Esophagus squamous epithelium (tissue), 5 donors: ENCODE results near the gene C2orf78. TPM values are rescaled to one million over a fixed set of nuclear protein-coding genes. Genes with fewer than 3 reads are reported as not detected.
A peak's percentile ranks its signal among the peaks of the same experiment; 100 is the strongest.

ENCODE experiments used
- DNase-seq: peaks from one replicate; lab custom pipeline; 2025; lab: John Stamatoyannopoulos, UW
- H3K27ac ChIP-seq, 4 donors: fragments of 200-600 bp; sonication (generic); one replicate each; pipeline ENCODE4 v1.5.1; 2016 to 2019; ENCODE audit warnings: mild to moderate bottlenecking in 1 of 4
- H3K27me3 ChIP-seq, 4 donors: fragments of 200-600 bp; sonication (generic); 1 replicate in 3 of 4; 2 replicates in 1 of 4; pipeline versions ENCODE4 v1.5.1 to v1.6.0; 2017 to 2021; ENCODE audit warnings: antibody characterized with exemption in 1 of 4
- H3K36me3 ChIP-seq, 3 donors: fragments of 200-600 bp; sonication (generic); one replicate each; pipeline ENCODE4 v1.5.1; 2016 to 2019
- H3K4me1 ChIP-seq, 3 donors: fragments of 200-600 bp; sonication (generic); one replicate each; pipeline ENCODE4 v1.5.1; 2017 to 2019
- H3K4me3 ChIP-seq, 4 donors: fragments of 200-600 bp; sonication (generic); 1 replicate in 3 of 4; 2 replicates in 1 of 4; pipeline ENCODE4 v1.5.1; 2016 to 2019; ENCODE audit warnings: mild to moderate bottlenecking in 2 of 4, moderate library complexity in 1 of 4
- H3K9me3 ChIP-seq, 3 donors: fragments of 200-600 bp; sonication (generic); one replicate each; pipeline ENCODE4 v1.5.1; 2016 to 2019
- CTCF ChIP-seq, 6 experiments: fragments of 450-650 bp in 4 of 6; fragments of 200-600 bp in 2 of 6; sonication (generic) in 2 of 6; IDR thresholded peaks; one replicate each; pipeline ENCODE4 v1.5.1; 2016 to 2019; ENCODE audit warnings: antibody characterized with exemption in 6 of 6, mild to moderate bottlenecking in 4 of 6, moderate library complexity in 4 of 6
- POLR2A ChIP-seq, 4 donors: fragments of 450-650 bp; IDR thresholded peaks; one replicate each; pipeline ENCODE4 v1.6.1; 2017; ENCODE audit warnings: antibody characterized with exemption in 4 of 4, mild to moderate bottlenecking in 4 of 4, moderate library complexity in 3 of 4
- whole genome bisulfite sequencing, 2 donors: methylation state at CpG; one replicate each; pipeline ENCODE4 v1.1.5; 2018; 5-methylcytosine and 5-hydroxymethylcytosine counted together
- intact Hi-C: fragments of 100-400 bp; cut with DNase I; formaldehyde crosslinking; loops from one replicate; pipeline ENCODE4 v1.15.0; 2022
- total RNA-seq, 4 donors: library from RNA; depleted of rRNA; stranded (reverse); fragments of >200 nt; gene quantifications; one replicate each; pipeline ENCODE4 v1.1.0, GENCODE V29; 2016
- donor health status: DM: yes; HTN: yes; CAD: no.

C2orf78 gene
- total RNA-seq, 4 donors from 2014 or later: not detected

DNA sequence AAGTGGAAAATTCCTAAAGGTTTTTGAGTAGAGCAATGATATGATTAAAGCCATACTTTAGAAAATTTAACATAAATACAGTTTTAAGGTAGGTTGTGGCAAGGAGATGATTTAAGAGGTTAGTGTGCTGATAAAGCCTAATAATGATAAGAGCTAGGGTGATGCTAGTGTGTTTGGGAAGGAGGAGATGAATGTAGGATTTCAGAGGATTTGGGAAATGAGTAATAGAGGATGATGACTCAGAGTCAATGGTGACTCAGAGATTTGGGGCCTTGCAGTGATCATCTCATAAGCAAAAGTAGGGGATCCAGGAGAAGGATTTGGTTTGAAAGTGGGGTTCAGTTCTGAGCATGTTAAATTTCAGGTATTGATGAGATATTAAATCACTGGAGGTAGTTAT, 68.0 kb downstream of the C2orf78 start:
- no peaks in the 10 kb centered on the region for H3K27me3 ChIP-seq
- no peaks in the 10 kb centered on the region for H3K9me3 ChIP-seq
- no peak for DNase-seq
- TF ChIP-seq POLR2A (IDR thresholded peaks at IDR 0.05): no peak
- TF ChIP-seq CTCF (IDR thresholded peaks at IDR 0.05): no peak
- H3K27ac ChIP-seq: peak overlapping the region in 1 of 4 donors; percentile 2
- peaks cover 21 to 100% (median 46%) of the 10 kb centered on the region in 3 donors for H3K36me3 ChIP-seq
- H3K4me1 ChIP-seq: peaks cover 0 to 5% (median 4%) of the 10 kb centered on the region in 3 donors
- intact Hi-C loops: no loop called here
- no peak overlapping the region for H3K4me3 ChIP-seq

GRCh38 chr2:73855526-73855925, 71.5 kb downstream of the C2orf78 start:
- Histone ChIP-seq H3K9me3 (no peaks in the 10 kb centered on the region), H3K36me3 (peaks cover 18 to 97% (median 29%) of the 10 kb centered on the region in 3 donors), H3K27me3 (no peaks in the 10 kb centered on the region), H3K4me1 (peaks cover 0 to 5% (median 4%) of the 10 kb centered on the region in 3 donors), H3K27ac (no peak overlapping the region), H3K4me3 (no peak overlapping the region)
- DNase-seq: no peak
- intact Hi-C loops: no loop called here
- no peak for TF ChIP-seq CTCF (IDR thresholded peaks at IDR 0.05)
- no peak for TF ChIP-seq POLR2A (IDR thresholded peaks at IDR 0.05)
- WGBS, 2 donors: 66 to 75% methylated on average over 2 of the region's 2 CpGs

- Histone ChIP-seq H3K27ac (no peak overlapping the region), H3K4me1 (peaks cover 0 to 5% (median 4%) of the 10 kb centered on the region in 3 donors), H3K27me3 (no peaks in the 10 kb centered on the region), H3K4me3 (no peak overlapping the region), H3K36me3 (peaks cover 21 to 97% (median 25%) of the 10 kb centered on the region in 3 donors), H3K9me3 (no peaks in the 10 kb centered on the region)
- intact Hi-C loops: no loop called here
- TF ChIP-seq POLR2A (IDR thresholded peaks at IDR 0.05): no peak
- TF ChIP-seq CTCF (IDR thresholded peaks at IDR 0.05): no peak
- no peak for DNase-seq
These were observed 72.2 kb downstream of the C2orf78 start for GRCh38 chr2:73856214-73856613.

DNA sequence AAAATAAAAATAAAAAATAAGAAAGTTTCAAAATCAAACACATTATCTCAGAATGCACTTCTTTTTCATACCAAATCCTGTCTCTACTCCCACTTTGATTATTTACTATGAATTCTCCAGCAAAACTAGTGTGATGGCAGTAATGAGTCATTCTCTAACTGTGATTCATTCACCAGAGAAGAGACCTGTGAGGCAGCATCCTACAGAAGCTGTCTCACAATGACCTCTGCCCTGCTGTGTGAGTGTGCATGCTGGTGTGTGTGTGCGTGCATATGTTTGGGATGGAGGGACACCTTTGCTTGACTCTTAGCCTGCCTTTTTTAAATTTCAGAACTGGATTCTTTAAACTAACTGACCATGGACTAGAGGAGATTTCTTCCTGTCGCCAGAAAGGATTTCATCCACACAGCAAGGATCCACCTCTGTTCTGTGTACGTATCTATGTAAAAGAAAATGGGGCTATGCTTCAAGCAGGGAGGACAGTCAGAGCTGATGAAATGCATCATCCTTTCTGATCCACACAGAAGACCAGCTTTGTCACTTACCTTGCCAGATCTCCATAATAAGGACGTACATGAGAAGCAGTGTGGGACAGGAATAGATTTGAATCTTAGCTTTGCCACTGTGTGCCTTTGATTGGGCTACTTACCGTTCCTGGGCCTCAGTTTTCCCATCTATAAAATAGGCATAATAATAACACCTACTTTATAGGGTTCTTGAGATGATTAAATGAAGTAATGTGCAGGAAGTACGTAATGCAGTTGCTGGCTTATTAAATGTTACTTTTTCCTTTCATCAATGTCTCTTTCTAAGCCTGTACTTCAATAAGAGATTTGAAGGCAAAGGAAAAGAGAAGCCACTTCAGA, 76.0 kb downstream of the C2orf78 start:
- no peaks in the 10 kb centered on the region for H3K9me3 ChIP-seq
- H3K27ac ChIP-seq: no peak overlapping the region
- H3K36me3 ChIP-seq: peaks cover 14 to 97% (median 29%) of the 10 kb centered on the region in 3 donors
- no peak overlapping the region for H3K4me3 ChIP-seq
- no peak for TF ChIP-seq CTCF (IDR thresholded peaks at IDR 0.05)
- no peak for TF ChIP-seq POLR2A (IDR thresholded peaks at IDR 0.05)
- WGBS, 2 donors: 85 to 89% methylated on average over 6 of the region's 6 CpGs
- no peaks in the 10 kb centered on the region for H3K27me3 ChIP-seq
- intact Hi-C loops: no loop called here
- DNase-seq: no peak
- no peaks in the 10 kb centered on the region for H3K4me1 ChIP-seq

- H3K4me3 ChIP-seq: no peak overlapping the region
- TF ChIP-seq CTCF (IDR thresholded peaks at IDR 0.05): no peak
- TF ChIP-seq POLR2A (IDR thresholded peaks at IDR 0.05): no peak
- H3K36me3 ChIP-seq: peaks cover 7 to 95% (median 23%) of the 10 kb centered on the region in 3 donors
- DNase-seq: no peak
- H3K4me1 ChIP-seq: no peaks in the 10 kb centered on the region
- no peaks in the 10 kb centered on the region for H3K27me3 ChIP-seq
- H3K27ac ChIP-seq: no peak overlapping the region
- WGBS, 2 donors: 47 to 78% methylated on average over 2 of the region's 2 CpGs
- intact Hi-C loops: no loop called here
- no peaks in the 10 kb centered on the region for H3K9me3 ChIP-seq
These were observed 79.0 kb downstream of the C2orf78 start for GRCh38 chr2:73862987-73863386.
